PC-9 (cell line): Measurements from ENCODE around the gene TRIP10. TPM values are rescaled to one million over a fixed set of nuclear protein-coding genes. Genes with fewer than 3 reads are reported as not detected.

ENCODE experiments used
- BruUV-seq: library from RNA; stranded (reverse); fragments of 400-500 nt; replicated peaks from 2 replicates; lab custom pipeline; 2021; lab: Mats Ljungman, UMichigan
- CTCF ChIA-PET: fragments of 300-600 bp; sonication (Branson Sonifier 250); formaldehyde crosslinking; loops from one replicate; lab custom pipeline; 2022; ENCODE audit warnings: antibody characterized with exemption; lab: Charles Lee
- POLR2A ChIA-PET: fragments of 300-600 bp; sonication (Branson Sonifier 250); formaldehyde crosslinking; loops from one replicate; lab custom pipeline; 2022; ENCODE audit warnings: antibody characterized with exemption; ENCODE audit not compliant: unreplicated experiment; lab: Charles Lee
- DNase-seq, 2 experiments: peaks; one replicate each; pipeline versions ENCODE4 v3.0.0 to v3.0.0-alpha.2; 2015 to 2022; ENCODE audit warnings: mixed read lengths in 1 of 2
- H2AFZ ChIP-seq: fragments of 200-600 bp; sonication (generic); 2 replicates; pipeline ENCODE4 v1.8.1; 2017; ENCODE audit warnings: antibody characterized with exemption
- H3F3A ChIP-seq: fragments of 200-600 bp; sonication (generic); 2 replicates; pipeline ENCODE4 v1.8.1; 2017; ENCODE audit warnings: antibody characterized with exemption, mild to moderate bottlenecking, low read depth; ENCODE audit not compliant: insufficient read depth
- H3K27ac ChIP-seq: fragments of 200-600 bp; sonication (generic); 2 replicates; pipeline ENCODE4 v1.6.1; 2016; ENCODE audit warnings: mixed run types
- H3K27me3 ChIP-seq: fragments of 200-600 bp; sonication (generic); 2 replicates; pipeline ENCODE4 v1.6.1; 2016; ENCODE audit warnings: low read depth, mixed run types; ENCODE audit not compliant: insufficient read depth
- H3K36me3 ChIP-seq: fragments of 200-600 bp; sonication (generic); 2 replicates; pipeline ENCODE4 v1.6.1; 2016; ENCODE audit warnings: low read depth, mixed run types
- H3K4me1 ChIP-seq: fragments of 200-600 bp; sonication (generic); replicated peaks from 2 replicates; pipeline ENCODE4 v1.6.1; 2016; ENCODE audit warnings: mixed run types; ENCODE audit not compliant: insufficient read depth
- H3K4me2 ChIP-seq: fragments of 200-600 bp; sonication (generic); 2 replicates; pipeline ENCODE4 v1.6.1; 2017; ENCODE audit warnings: mixed run types
- H3K4me3 ChIP-seq: fragments of 200-600 bp; sonication (generic); 2 replicates; pipeline ENCODE4 v1.6.1; 2016; ENCODE audit warnings: mixed run types
- H3K79me2 ChIP-seq: fragments of 200-600 bp; sonication (generic); 2 replicates; pipeline ENCODE4 v1.6.1; 2017; ENCODE audit warnings: low read depth, mixed run types
- H3K9me2 ChIP-seq: fragments of 200-600 bp; sonication (generic); 2 replicates; pipeline ENCODE4 v1.8.1; 2017; ENCODE audit warnings: mild to moderate bottlenecking; ENCODE audit not compliant: insufficient read depth
- H3K9me3 ChIP-seq: fragments of 200-600 bp; sonication (generic); 2 replicates; pipeline ENCODE4 v1.8.1; 2016; ENCODE audit warnings: low read depth; ENCODE audit not compliant: insufficient read depth
- H4K20me1 ChIP-seq: fragments of 200-600 bp; sonication (generic); 2 replicates; pipeline ENCODE4 v1.8.1; 2017; ENCODE audit not compliant: insufficient read depth
- CTCF ChIP-seq: fragments of 200-600 bp; sonication (generic); conservative IDR thresholded peaks from 2 replicates; pipeline ENCODE4 v1.6.1; 2017; ENCODE audit warnings: mixed run types, antibody characterized with exemption, mild to moderate bottlenecking, moderate library complexity
- EZH2 ChIP-seq: fragments of 200-600 bp; sonication (generic); IDR thresholded peaks from 2 replicates; pipeline ENCODE4 v1.8.0; 2017; ENCODE audit warnings: antibody characterized with exemption, low read depth
- intact Hi-C: fragments of 100-400 bp; cut with micrococcal nuclease; formaldehyde crosslinking; loops from one replicate; pipeline ENCODE4 v1.10.0; 2022; ENCODE audit not compliant: unreplicated experiment
- total RNA-seq: library from RNA; stranded (reverse); gene quantifications from 2 replicates; pipeline ENCODE4 v1.2.3, GENCODE V29; 2021

TRIP10 gene
- total RNA-seq, 1 experiment from 2014 or later: 84.3 TPM

DNA sequence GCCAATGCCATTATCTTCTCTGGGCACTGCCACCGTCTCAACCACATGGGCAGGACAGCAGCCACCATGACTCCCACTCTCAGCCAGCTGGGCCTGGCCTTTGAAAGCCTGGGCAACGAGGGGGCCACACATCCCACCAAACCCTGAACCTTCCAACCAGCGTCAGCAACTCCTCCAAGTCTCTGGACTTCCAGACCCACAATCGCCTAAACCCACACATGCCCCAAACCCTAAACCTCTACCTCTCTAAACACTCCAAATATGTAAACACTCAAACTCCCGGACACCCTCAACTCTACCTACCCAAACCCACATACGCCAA lies 20.0 kb upstream of the TRIP10 start:
- H3K4me2 ChIP-seq: peak overlapping the region; percentile 96
- BruUV-seq: no TSS peak
- intact Hi-C loops: no loop called here

DNA sequence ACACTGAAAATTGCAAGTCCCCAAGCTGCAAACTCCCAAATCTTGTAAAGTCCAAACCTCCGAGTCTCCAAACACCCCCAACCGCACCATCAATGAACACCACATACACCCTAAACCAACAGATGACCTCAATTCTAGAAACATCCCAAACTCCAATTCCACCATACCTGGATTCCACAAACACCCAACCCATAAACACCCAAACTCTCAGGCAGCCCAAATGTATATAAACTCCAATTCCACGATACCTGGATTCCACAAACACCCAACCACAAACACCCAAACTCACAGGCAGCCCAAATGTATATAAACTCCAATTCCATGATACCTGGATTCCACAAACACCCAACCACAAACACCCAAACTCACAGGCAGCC lies 19.5 kb upstream of the TRIP10 start:
- ChIA-PET CTCF (interaction anchor here (0.6 to 0.7 kb wide), 2 partner anchors 45 to 143 kb away, joined by 3 read pairs; no protein-coding TSS in a partner anchor), POLR2A (no interaction called here)
- TSS peak; percentile 77 for BruUV-seq

More for the DNA sequence above, 20.0 kb upstream of the TRIP10 start:
- ChIA-PET CTCF (no interaction called here), POLR2A (no interaction called here)
- TF ChIP-seq EZH2: no peak
- no peak for TF ChIP-seq CTCF
- Histone ChIP-seq H4K20me1 (no peaks in the 10 kb centered on the region), H3K4me3 (peak overlapping the region; percentile 64), H3K27me3 (no peaks in the 10 kb centered on the region), H3K4me1 (peaks cover 47% of the 10 kb centered on the region), H2AFZ (no peak overlapping the region), H3K79me2 (peaks cover 15% of the 10 kb centered on the region), H3F3A (peaks cover 30% of the 10 kb centered on the region), H3K9me3 (no peaks in the 10 kb centered on the region), H3K9me2 (no peaks in the 10 kb centered on the region), H3K27ac (0 out of 2 replicates have a peak overlapping the region, but pooled peaks have one; percentile 77), H3K36me3 (no peaks in the 10 kb centered on the region)
- DNase-seq: no peak

GRCh38 chr19:6720369-6721137 lies 18.9 kb upstream of the TRIP10 start, which contains the start of gene C3:
Gene C3 (minus strand): TSS chr19:6720650. CDS start chr19:6720589, 61 bp downstream.
- BruUV-seq: no TSS peak
- Histone ChIP-seq H3F3A (peaks cover 30% of the 10 kb centered on the region), H2AFZ (no peak within 1 kb of the TSS), H4K20me1 (no peaks in the 10 kb centered on the region), H3K27ac (peak within 1 kb of the TSS; percentile 77), H3K27me3 (no peaks in the 10 kb centered on the region), H3K4me3 (peak within 1 kb of the TSS; percentile 64), H3K36me3 (no peaks in the 10 kb centered on the region), H3K9me3 (no peaks in the 10 kb centered on the region), H3K4me1 (peaks cover 47% of the 10 kb centered on the region), H3K79me2 (peaks cover 15% of the 10 kb centered on the region), H3K9me2 (no peaks in the 10 kb centered on the region), H3K4me2 (peak within 1 kb of the TSS; percentile 96)
- POLR2A ChIA-PET: interaction anchor here (0.6 to 1.5 kb wide), 2 partner anchors 17 to 30 kb away, joined by 4 to 15 read pairs; partner anchors contain the start of gene GPR108
- no peak for TF ChIP-seq CTCF
- TF ChIP-seq EZH2: no peak
- peak; percentile 69 to 88 for DNase-seq
- CTCF ChIA-PET: interaction anchor here (0.6 to 0.7 kb wide), 3 partner anchors 16 to 143 kb away, joined by 3 to 12 read pairs (median 3); no protein-coding TSS in a partner anchor
- intact Hi-C loops: no loop called here

More for the DNA sequence above, 19.5 kb upstream of the TRIP10 start:
- Histone ChIP-seq H3K36me3 (no peaks in the 10 kb centered on the region), H3K9me2 (no peaks in the 10 kb centered on the region), H3K4me2 (peak overlapping the region; percentile 96), H2AFZ (no peak overlapping the region), H3K79me2 (peaks cover 15% of the 10 kb centered on the region), H3K9me3 (no peaks in the 10 kb centered on the region), H3K4me1 (peaks cover 47% of the 10 kb centered on the region), H3F3A (peaks cover 30% of the 10 kb centered on the region), H3K27ac (peak overlapping the region; percentile 77), H3K4me3 (peak overlapping the region; percentile 64), H3K27me3 (no peaks in the 10 kb centered on the region), H4K20me1 (no peaks in the 10 kb centered on the region)
- no peak for TF ChIP-seq EZH2
- no peak for DNase-seq
- intact Hi-C loops: no loop called here
